ENCODE results near the gene CRHBP.
A peak's percentile ranks its signal among the peaks of the same experiment; 100 is the strongest.
"Not testable (repeated sequence)": the region's sequence is repeated elsewhere in the genome, so short reads cannot be mapped to it uniquely, and the experiment has no call there.

The CRHBP gene

DNA sequence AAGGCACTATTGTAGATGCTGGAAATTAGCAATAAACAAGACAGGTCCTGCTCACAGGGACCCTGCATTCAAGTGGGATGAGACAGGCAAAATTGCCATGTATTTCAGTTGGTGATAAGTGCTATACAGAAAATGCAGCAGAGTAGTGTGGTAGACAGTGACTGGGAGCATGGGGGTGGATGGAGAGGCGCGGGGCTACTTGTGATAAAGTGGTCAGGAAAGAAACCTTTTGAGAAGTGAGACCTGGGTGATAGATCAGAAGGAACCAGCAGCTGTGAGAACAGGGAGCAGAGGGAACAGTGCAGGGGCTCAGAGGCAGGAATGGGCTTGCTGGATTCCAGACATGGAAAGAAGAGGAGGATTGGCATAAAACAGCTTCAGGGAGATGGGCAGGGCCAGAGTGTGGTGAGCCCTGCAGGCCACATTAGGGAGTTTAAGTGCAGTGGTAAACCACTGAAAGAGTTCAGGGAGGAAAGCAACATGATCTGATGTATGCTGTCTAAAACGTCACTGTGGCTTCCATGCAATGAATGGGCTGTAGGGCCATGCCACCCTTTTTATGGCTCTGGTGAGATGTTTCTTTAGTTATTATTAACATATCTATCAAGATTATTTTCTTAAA, 7.3 kb downstream of the CRHBP start:
- no peak for DNase-seq

DNA sequence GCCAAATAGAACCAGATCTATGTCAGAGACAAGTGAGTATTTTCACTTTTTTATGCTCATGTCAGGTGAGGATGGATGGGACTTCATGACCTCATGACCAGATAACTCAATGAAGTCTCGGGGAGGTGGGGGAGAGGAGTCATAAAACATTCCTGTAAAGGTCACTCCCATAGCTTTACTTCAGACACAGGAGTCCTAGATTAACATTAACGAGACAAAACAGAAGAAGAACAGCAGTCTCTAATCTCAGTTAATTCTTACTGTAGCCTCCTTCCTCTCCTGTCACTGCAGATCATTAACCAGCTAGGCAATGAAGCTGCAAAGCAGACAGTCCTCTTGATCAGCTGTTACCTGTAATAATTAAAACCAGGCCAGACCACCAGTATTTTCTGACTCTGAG, 11.2 kb downstream of the CRHBP start:
- no peak for DNase-seq

DNA sequence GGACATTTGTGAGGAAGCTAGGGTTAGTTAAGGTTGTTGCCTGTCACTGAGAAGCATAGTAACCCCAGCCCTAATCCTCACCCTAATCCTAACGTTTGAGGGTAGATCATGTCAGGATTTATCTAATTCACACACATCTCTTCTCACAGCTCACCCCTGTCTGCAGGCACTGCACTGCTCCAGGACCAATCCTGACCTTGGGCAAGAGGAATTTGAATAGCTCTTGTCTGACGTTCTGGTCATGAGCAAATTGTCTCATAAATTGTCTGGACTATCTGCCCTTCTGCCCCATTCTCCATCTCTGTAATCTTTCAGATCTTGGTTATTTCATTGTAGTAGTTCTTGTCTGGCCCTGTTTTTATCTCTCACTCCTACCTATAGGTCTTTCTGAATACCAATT, 18.7 kb downstream of the CRHBP start:
- no peak for DNase-seq

DNA sequence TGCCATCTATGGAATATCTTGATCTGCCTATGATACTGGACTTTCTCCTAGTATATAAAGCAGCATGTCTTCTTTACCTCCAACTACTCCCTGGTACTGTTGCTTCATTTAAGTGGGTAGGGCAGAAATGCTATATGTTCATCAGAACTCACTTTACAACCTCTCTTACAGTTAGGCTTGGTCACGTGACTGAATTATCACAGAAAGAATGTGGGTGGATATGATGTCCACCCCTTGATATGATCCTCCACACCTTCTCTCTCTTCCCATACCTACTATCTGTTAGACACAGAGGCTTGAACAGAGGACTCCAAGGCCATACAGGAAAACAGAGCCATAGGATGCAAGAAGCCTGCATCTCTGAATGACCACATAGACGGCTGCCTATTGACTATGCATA, 19.8 kb downstream of the CRHBP start:
- DNase-seq, result no peak

DNA sequence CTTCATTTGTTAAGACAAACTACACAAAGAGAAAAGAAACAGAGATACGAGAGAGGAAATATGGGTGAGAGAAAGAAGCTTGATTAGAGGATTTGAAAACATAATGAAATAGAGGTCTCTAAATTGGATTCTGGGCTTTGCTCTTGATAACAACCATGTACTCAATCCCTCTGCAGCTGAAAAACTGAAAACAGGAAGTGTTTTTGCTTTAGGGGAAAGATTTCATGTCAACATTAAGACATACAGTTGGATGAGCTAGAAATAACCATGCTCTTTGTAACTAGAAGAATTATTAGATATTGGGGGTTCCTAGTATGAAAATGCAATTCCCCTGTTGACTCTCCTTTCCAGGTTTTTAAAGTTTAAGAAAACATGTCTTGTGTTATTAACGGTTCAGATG, 21.9 kb downstream of the CRHBP start:
- DNase-seq, result no peak

DNA sequence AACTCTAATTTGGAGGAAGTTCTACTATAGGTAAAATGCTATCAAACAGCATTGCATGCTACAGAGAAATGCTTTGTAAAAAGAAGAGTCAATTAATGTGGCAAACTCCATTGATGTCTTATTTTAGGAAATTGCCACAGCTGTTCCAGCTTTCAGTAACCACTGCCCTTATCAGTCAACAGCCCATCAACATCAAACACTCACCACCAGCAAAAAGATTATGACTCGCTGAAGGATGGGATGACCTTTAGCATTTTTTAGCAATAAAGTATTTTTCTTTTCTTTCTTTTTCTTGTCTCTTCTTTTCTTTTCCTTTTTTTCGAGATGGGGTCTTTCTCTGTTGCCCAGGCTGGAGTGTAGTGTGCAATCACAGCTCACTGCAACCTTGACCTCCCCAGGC, 26.0 kb downstream of the CRHBP start:
- no peak for DNase-seq

DNA sequence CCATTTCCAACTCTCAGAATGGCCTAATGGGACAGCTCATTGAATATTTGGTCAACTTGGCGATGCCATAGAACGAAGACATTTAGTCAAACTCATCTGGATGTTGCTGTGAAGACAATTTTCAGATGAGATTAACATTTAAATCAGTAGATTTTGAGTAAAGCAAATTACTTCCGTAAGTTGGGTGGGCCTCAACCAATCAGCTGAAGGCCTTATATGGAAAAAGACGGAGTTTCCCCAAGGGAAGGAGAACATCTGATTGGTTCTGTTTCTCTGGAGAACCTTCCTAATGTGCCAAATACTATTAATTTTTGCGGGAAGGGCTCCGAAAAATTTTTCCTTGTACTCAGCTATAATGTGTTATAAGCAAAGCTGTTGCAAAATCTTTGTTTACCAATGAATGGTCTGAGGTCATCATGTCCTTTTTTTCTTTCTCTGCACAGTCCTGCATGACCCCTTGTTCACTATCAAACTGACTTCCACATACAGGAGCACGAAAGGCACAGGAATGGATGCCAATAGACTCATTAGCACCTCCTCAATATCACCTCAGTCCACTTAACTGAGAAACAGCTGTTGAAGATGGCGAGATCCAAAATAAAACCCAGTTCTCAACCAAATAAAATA, 27.8 kb downstream of the CRHBP start:
- no peak for DNase-seq

DNA sequence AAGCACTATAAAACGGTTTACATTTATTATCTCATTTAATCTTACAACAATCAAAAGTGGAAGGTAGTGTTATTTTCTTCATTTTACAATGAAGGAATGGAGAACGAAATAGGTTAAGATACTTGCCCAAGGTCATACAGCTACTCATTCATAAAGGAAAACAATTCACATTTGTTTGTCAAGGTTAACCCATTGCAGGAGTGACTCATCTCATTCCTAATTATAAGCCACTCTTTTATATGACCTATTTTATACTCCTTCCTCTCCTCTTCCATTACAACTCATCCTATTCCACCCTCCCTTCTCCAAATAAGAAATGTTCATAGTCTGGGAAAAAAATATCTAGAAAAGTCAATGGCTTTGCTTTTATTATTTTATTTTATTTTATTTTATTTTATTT, 29.6 kb downstream of the CRHBP start:
- no peak for DNase-seq

DNA sequence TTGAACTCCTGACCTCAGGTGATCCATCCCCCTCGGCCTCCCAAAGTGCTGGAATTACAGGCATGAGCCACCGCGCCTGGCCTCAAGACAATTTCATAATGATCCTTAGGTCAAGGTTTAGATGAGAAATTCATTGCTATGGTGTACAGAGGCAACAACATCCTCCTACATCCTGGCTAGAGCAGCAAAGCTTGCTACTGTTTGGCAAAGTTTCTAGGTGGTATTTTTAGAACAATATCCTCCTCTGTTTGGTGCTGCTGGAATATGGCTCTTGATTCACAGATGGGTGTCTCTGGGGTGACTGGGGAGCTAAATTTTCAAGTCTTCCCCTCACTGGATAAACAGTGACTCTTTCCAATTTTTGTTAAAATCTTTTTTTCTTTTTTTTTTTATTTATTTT, 30.6 kb downstream of the CRHBP start:
- DNase-seq, result no peak

DNA sequence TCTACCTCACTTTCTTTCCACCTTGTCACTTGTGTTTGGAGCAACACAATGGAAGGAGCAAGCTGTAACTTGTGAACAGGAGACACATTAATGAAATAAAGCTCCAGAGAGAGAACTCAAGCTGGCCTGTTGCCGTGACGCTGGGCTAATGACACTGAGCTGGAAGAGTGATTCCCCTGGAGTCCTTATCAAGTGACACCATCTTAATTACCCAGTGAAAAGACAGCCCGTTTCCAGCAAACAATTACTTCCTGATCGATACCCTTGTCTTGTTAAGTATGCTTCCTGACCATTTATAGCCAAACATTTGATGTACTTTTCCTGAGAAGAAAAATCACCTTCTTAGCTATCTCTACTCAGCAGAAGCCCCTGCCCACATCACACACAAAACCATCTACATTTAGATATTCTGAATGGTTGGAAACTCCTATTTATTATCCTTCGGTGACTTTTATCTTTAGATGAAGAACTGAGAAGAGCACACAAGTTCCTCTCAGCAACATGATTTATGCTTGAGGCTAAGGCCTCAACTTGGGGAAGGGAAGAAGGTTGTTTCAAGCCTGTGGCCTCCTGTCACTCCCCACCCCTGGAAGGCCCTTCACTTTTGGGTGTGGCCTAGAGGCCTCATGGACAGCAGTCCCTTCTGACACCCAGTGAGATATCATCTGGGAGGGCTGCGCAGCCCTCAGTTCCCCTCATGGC, 34.1 kb downstream of the CRHBP start:
- peak; percentile 70 for DNase-seq

DNA sequence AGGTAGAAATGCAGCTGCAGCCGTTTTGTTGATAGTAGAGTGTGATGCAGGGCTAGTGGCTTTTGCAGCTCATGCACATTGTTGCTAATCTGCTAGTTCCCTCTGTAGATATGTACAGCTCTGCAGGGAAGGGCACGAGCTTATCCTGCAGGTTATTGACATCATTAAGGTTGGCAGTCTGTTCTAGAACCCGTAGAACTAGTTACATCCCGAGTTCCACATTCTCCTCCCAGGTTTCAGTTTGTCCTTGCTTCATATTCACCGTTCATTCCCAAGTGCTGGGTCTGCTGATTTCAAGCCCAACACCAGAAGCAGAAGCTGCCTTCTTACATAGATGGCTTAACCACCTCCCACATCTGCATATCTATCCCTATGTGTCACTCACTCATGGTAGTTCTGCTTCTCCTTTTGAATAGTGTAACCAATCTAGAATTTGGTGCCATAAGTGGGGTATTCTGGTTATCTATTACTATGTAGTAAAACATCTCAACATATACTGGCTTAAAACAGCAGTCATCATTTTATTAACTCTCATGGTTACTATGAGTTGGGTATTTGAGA, 38.1 kb downstream of the CRHBP start:
- DNase-seq, result no peak

DNA sequence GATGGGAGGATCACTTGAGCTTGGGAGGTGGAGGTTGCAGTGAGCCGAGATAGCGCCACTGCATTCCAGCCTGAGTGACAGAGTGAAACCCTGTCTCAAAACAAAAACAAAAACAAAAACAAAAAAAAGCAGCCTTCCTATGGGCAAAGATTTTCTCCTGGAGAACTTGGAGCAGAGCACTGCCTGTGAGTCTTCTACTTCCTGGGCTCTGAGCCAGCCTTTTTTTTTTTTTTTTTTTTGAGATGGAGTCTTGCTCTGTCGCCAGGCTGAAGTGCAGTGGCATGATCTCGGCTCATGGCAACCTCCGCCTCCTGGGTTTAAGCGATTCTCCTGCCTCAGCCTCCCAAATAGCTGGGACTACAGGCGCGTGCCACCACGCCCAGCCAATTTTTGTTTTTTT, 40.6 kb downstream of the CRHBP start:
- not testable (repeated sequence) for DNase-seq

DNA sequence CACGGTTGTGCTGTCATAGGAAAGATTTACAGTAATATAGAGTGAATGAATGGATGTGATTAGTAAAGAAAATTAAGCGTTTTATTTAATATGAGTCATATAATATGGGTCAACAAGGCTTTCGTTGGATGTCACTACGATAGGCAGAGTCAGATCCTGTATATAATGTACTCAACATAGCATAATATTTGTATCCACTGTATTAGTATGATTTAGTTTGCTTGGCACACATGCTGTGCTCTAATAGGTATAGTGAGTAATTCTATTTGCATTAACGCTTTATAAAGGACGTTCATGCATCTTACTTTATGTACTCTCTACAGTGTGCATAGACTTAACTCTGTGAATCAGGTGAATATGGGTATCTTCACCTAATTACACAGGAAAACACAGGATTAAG, 41.5 kb downstream of the CRHBP start:
- DNase-seq, result no peak

DNA sequence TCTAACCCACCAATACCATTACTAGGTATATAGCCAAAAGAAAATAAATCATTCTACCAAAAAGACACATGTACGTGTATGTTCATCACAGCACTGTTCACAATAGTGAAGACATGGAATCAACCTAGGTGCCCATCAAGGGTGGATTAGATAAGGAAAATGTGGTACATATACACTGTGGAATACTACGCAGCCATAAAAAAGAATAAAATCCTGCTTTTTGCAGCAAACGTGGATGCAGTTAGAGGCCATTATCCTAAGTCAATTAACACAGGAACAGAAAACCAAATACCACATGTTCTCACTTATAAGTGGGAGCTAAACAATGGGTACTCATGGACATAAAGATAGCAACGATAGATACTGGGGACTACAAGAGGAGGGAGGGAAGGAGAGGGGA, 45.4 kb downstream of the CRHBP start:
- not testable (repeated sequence) for DNase-seq

DNA sequence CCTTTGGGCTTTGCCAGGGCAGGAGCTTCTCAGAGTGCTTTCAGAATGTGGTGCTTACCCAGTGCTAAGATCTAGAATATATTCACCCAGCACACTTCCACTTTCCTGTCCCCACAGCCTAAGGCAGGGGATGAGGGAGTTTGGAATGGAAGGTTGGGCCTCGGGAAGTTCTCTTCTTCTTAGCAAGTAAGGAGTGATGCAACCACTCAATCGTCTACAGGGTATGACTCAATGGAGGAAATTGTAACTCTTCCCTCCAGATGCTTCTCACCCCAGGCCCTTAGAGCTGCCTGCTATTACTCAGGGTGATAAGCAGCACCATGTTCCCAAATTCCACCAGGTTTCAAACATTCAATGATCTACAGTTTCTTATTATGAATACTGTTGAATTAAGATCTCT, 46.6 kb downstream of the CRHBP start:
- DNase-seq, result no peak

DNA sequence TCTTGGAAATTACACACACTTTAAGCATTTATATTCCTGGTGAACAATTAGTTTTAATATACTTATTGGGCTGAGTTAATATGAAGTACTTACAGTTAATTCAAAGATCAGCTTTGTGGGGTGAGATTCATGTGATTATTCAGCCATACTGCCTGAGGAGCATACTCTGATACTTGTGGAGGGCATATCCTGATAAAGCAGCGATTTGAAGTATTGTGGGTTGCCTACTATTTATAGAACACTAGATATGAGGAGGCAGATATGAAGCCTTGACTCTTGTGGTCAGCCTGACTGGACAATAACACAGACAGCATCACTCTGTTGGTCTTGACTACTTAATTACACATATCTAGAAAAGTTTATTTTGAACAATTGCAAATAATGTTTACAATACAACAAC, 50.4 kb downstream of the CRHBP start:
- no peak for DNase-seq

DNA sequence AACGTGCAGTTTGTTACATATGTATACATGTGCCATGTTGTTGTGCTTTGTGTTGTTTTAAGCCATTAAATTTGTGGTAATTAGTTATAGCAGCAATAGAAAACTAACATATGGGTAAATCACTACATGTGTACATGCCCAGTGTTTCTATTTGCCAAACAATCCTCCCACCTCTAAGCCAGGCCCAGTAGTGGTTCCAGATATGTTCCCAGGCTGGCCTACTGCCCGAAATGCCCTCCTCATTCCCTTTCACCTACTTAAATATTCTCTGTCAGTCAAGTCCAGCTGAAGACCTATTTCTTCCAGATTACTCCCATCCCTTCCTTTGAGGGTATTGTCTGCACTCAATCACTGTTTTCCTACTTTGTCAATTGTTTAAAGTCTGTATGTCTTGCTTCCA, 53.3 kb downstream of the CRHBP start:
- DNase-seq, result no peak

DNA sequence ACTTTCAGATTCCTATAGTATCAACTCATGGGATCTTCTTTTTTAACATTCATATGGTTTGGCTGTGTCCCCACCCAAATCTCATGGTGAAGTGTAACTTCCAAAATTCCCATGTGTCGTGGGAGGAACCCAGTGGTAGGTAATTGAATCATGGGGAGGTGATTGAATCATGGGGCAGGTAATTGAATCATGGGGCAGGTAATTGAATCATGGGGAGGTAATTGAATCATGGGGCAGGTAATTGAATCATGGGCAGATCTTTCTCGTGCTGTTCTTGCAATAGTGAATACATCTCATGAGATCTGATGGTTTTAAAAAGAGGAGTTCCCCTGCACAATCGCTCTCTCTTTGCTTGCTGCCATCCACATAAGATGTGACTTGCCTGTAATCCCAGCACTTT, 55.6 kb downstream of the CRHBP start:
- DNase-seq, result no peak

DNA sequence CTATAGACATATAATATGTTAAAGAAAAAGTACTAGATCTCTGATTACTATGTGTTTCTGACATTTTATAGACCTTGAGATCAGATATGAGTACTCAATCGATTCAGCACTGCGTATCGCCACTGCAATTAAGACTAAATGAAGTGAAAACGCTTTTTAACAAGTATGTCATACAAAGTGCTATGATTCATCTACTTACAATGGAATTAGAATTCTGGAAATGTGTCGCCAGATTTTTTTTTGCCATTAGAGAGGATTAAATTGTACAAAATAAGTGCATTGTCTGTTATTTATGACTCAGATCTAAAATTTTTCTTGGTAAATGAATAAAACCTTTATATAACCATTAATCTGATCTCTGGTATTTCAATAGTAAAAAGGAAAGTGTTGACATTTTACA, 57.4 kb downstream of the CRHBP start:
- DNase-seq, result no peak

DNA sequence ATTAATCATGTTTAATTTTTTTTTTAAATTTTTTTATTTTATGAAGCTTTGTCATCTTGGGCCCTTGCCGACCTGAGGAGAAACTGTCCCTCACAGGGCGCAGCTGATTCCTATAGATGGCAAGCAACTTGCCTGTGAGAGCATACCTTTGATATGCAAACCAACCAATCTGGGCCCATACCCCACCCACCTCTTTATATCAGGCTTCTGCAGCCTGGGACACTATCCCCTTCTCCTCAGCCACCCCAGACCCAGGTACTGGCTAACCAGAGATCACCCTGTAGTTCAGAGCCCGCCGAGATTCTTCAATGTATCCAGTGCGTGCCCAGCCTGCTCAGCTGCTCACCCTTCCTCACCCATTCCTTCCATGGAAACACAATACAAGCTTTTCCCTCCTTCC, 58.7 kb downstream of the CRHBP start:
- no peak for DNase-seq

DNA sequence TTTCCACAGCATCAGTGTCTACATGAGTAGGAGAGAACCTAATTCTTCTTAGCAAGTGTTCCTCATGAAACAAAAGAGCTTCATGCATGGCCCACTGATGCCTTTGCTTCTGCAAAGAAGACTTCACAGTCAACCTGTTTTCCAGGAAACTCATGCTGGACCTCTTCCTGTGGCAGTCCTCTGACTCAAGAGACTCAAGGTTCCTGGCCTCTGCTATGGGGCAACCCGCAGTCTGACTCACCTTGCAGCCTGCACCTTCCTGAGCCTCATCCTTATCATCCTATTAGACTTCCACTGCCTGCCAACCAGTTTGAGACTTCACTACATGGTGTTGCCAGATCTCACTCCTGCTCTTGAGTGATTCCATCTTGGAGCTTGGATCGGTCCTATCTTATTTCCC, 59.8 kb downstream of the CRHBP start:
- DNase-seq, result no peak

DNA sequence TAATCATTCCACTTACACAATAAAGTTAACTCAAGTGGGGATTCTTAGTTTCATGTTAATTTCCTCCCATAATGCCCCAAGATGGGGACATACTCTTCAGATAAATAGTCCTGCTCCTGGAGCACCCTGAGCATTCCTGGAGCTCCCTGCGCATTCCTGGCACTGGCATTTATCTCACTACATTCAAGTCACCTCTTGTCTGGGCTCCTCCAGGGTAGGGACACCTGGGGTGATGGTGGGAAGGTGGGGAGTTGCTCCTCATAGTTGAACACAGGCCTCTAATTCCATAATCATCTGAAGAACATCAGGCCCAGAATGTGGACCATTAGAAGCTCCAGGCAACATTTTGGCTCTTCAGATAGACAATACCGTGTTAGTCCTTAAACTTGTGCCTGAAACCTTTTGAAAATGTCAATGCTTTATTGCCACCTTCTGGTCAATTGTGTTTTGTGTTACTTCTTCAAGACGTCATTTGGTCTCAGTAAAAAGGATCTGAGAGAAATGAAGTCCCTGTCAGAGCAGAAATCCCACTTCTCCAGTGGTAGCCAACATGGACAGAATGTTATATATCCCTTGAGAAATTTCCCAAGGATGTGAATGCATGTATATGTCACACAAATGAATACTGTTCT, 63.2 kb downstream of the CRHBP start:
- peak; percentile 1 for DNase-seq

DNA sequence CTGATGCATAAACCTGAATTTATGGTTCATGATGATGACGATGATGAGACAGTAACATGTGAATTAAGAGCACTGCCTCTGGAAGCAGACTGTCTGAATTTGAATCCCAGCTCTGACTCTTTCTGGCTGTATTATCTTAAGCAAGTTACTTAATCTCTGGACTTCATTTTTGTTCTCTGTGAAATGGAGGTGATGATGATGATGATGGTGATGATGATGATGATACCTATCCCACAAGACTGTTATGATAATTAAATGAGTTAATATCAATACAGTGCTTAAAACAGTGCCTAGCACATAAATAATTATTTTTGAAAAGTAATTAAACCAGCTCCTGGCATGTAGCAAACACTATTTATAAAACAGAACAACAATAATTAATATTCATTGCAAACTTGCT, 64.1 kb downstream of the CRHBP start:
- DNase-seq, result no peak

DNA sequence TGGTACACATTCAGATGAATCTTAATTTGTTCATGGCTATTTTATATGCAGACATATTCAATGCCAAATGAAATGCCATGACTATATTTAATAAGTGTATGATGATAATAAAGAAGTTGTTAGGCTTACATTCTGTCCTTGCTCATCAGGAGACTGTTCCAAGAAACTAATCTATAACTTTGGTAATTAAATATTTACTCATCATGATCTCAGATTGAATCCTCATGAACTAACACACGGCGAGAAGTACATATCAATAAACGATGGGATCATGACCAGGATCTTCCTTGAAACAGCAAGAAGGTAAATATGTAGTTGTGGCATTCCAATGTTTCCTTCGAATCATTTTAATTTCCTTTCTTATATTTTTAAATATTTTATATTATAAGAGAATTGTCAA, 64.8 kb downstream of the CRHBP start:
- DNase-seq, result no peak

All from NCI-H146 (cell line).